Smooth muscle cell of bladder (primary cell): ENCODE measurements around the gene HAPLN2. TPM values are rescaled to one million over a fixed set of nuclear protein-coding genes. Genes with fewer than 3 reads are reported as not detected.

ENCODE experiments used
- total RNA-seq: library from RNA; depleted of rRNA; stranded (reverse); fragments of >200 nt; gene quantifications from 2 replicates; pipeline ENCODE4 v1.2.3, GENCODE V29; 2014

The HAPLN2 gene
- not detected in 2 replicates for total RNA-seq

GRCh38 chr1:156618853-156619581, at the start of gene HAPLN2:
Gene HAPLN2, plus strand, starts transcription at chr1:156619415. Its CDS starts 4,076 bp downstream, at chr1:156623491.

GRCh38 chr1:156571919-156572662, 47.1 kb upstream of the HAPLN2 start, which contains the start of gene IQGAP3:
Gene IQGAP3, minus strand, starts transcription at chr1:156572565. Its CDS starts 36 bp downstream, at chr1:156572529.

GRCh38 chr1:156579472-156579871, 39.7 kb upstream of the HAPLN2 start, which contains the start of gene TTC24:
Gene TTC24, plus strand, starts transcription at chr1:156579723. Its CDS starts 1,642 bp downstream, at chr1:156581365.

GRCh38 chr1:156591432-156592157, 27.6 kb upstream of the HAPLN2 start, which contains the start of gene NAXE:
Gene NAXE, plus strand, starts transcription at chr1:156591776. Its CDS starts 29 bp downstream, at chr1:156591805.

GRCh38 chr1:156601122-156601830, 17.9 kb upstream of the HAPLN2 start, which contains the start of gene GPATCH4:
Gene GPATCH4, minus strand, starts transcription at chr1:156601479.

GRCh38 chr1:156641761-156642264, 22.6 kb downstream of the HAPLN2 start, which contains the start of gene BCAN:
Gene BCAN, plus strand, starts transcription at chr1:156642117. Its CDS starts 3,938 bp downstream, at chr1:156646055.

Other genes starting within 250 kb of the HAPLN2 start
- gene MEF2D, start 118.6 kb upstream of the HAPLN2 start, total RNA-seq: 4.2 and 4.3 TPM in 2 replicates
- gene IQGAP3, start 46.9 kb upstream of the HAPLN2 start, total RNA-seq: 2.3 and 2.5 TPM in 2 replicates
- gene TTC24, start 39.7 kb upstream of the HAPLN2 start, total RNA-seq: not detected in 2 replicates
- gene NAXE, start 27.6 kb upstream of the HAPLN2 start, total RNA-seq: 67.7 and 70.2 TPM in 2 replicates
- gene GPATCH4, start 17.9 kb upstream of the HAPLN2 start, total RNA-seq: 7.8 and 9.4 TPM in 2 replicates
- not detected in 2 replicates for gene BCAN, start 22.7 kb downstream of the HAPLN2 start, total RNA-seq
- gene NES, start 58.0 kb downstream of the HAPLN2 start, total RNA-seq: 6.1 and 6.7 TPM in 2 replicates
- 17.5 and 37.3 TPM in 2 replicates for gene CRABP2, start 86.2 kb downstream of the HAPLN2 start, total RNA-seq
- 8.1 and 14.3 TPM in 2 replicates for gene METTL25B, start 109.1 kb downstream of the HAPLN2 start, total RNA-seq
- 5.5 and 7.5 TPM in 2 replicates for gene ISG20L2, start 109.4 kb downstream of the HAPLN2 start, total RNA-seq
- 65.1 and 66.7 TPM in 2 replicates for gene MRPL24, start 121.7 kb downstream of the HAPLN2 start, total RNA-seq
- 121 and 125 TPM in 2 replicates for gene HDGF, start 132.3 kb downstream of the HAPLN2 start, total RNA-seq
- gene PRCC, start 148.1 kb downstream of the HAPLN2 start, total RNA-seq: 8.7 and 10.0 TPM in 2 replicates
- gene SH2D2A, start 197.4 kb downstream of the HAPLN2 start, total RNA-seq: not detected in 2 replicates
- not detected in 2 replicates for gene INSRR, start 239.7 kb downstream of the HAPLN2 start, total RNA-seq
- under 0.01 TPM in 1 of 2 replicates, not detected in the other for gene NTRK1, start 241.4 kb downstream of the HAPLN2 start, total RNA-seq